AG20443 (cell line): ENCODE results near the gene CUBN.

Experiments
- DNase-seq: peaks from one replicate; pipeline ENCODE4 v3.0.0; 2012; ENCODE audit warnings: low spot score, mixed read lengths

CUBN gene

GRCh38 chr10:16950656-16951601 is 178.7 kb downstream of the CUBN start:
- DNase-seq, result peak; percentile 67

GRCh38 chr10:16949816-16950215 is 179.8 kb downstream of the CUBN start:
- no peak for DNase-seq

GRCh38 chr10:16948361-16948760 is 181.2 kb downstream of the CUBN start:
- DNase-seq, result no peak

- DNase-seq, result no peak
Measured at GRCh38 chr10:16947069-16947468, 182.5 kb downstream of the CUBN start.

- DNase-seq, result peak; percentile 22
Measured at GRCh38 chr10:16945593-16945992, 184.0 kb downstream of the CUBN start.

GRCh38 chr10:16944986-16945385 is 184.6 kb downstream of the CUBN start:
- no peak for DNase-seq

- DNase-seq, result peak; percentile 75
Measured at GRCh38 chr10:16944402-16944801, 185.2 kb downstream of the CUBN start.

GRCh38 chr10:16943295-16944285 is 186.0 kb downstream of the CUBN start:
- no peak for DNase-seq

- no peak for DNase-seq
Measured at GRCh38 chr10:16942381-16943078, 187.1 kb downstream of the CUBN start.

GRCh38 chr10:16941870-16942269 is 187.7 kb downstream of the CUBN start:
- no peak for DNase-seq

GRCh38 chr10:16941067-16941466 is 188.5 kb downstream of the CUBN start:
- no peak for DNase-seq

GRCh38 chr10:16938952-16939351 is 190.7 kb downstream of the CUBN start:
- DNase-seq, result no peak

- no peak for DNase-seq
Measured at GRCh38 chr10:16934461-16934860, 195.2 kb downstream of the CUBN start.

GRCh38 chr10:16933783-16934182 is 195.8 kb downstream of the CUBN start:
- peak; percentile 45 for DNase-seq

GRCh38 chr10:16931930-16932329 is 197.7 kb downstream of the CUBN start:
- no peak for DNase-seq

- DNase-seq, result no peak
Measured at GRCh38 chr10:16930540-16930939, 199.1 kb downstream of the CUBN start.

- no peak for DNase-seq
Measured at GRCh38 chr10:16929069-16929468, 200.5 kb downstream of the CUBN start.

GRCh38 chr10:16927546-16927945 is 202.1 kb downstream of the CUBN start:
- no peak for DNase-seq

- DNase-seq, result no peak
Measured at GRCh38 chr10:16923726-16924125, 205.9 kb downstream of the CUBN start.

GRCh38 chr10:16923309-16923708 is 206.3 kb downstream of the CUBN start:
- no peak for DNase-seq

- DNase-seq, result no peak
Measured at GRCh38 chr10:16919121-16919982, 210.3 kb downstream of the CUBN start.
